ENCODE measurements around the gene PIK3AP1. TPM values are rescaled to one million over a fixed set of nuclear protein-coding genes. Genes with fewer than 3 reads are reported as not detected.

The PIK3AP1 gene
- total and polyA plus RNA-seq, 10 of the 15 experiments (the other 5 are each of a cell fraction or from before 2014, with no cell fraction given), result 26.2 to 306 (median 119) TPM

- in situ Hi-C loops (cut with MboI), result loop anchor here (10.0 kb wide), 1 partner anchor 71 kb away; no protein-coding TSS in a partner anchor
- no peaks in the 10 kb centered on the region for H4K20me1 ChIP-seq (ENCODE audit: control insufficient read depth, insufficient read depth)
- intact Hi-C loops (cut with micrococcal nuclease; ENCODE audit: unreplicated experiment), result loop anchor here (1.0 to 10.0 kb wide), 4 partner anchors 52 to 381 kb away; no protein-coding TSS in a partner anchor
- H2AFZ ChIP-seq (ENCODE audit: control insufficient read depth, low read depth, low read length), result no peak overlapping the region
- peaks cover 44% of the 10 kb centered on the region for H3K4me1 ChIP-seq (ENCODE audit: control insufficient read depth, insufficient read depth, low read length)
- no TSS peak for BruUV-seq (replicated peaks)
- no peak overlapping the region for H3K4me2 ChIP-seq (ENCODE audit: control insufficient read depth, insufficient read depth)
- H3K79me2 ChIP-seq (ENCODE audit: control insufficient read depth, insufficient read depth, low read length), result no peaks in the 10 kb centered on the region; the same call in 1 of the 2 replicates
- H3K9ac ChIP-seq (ENCODE audit: control insufficient read depth, insufficient read depth, low read length), result no peak overlapping the region
- TF ChIP-seq IRF5 (IDR thresholded peaks at IDR 0.05; ENCODE audit: borderline replicate concordance) (no peak), POLR2AphosphoS2 (IDR thresholded peaks at IDR 0.05; ENCODE audit: low read depth, low read length) (no peak), NFYB (IDR thresholded peaks at IDR 0.05; ENCODE audit: insufficient read depth, low read depth, low read length) (no peak), TAF1 (IDR thresholded peaks at IDR 0.05; ENCODE audit: borderline replicate concordance, low read depth, low read length) (no peak)
- no peak for FAIRE-seq
- H3K27me3 ChIP-seq (replicated peaks in 1 of 2; ENCODE audit: control insufficient read depth in 2 of 2, insufficient read depth in 2 of 2, low read length in 1 of 2), result no peaks in the 10 kb centered on the region
- no peak overlapping the region for H3K4me3 ChIP-seq
- peaks cover 32 to 57% of the 10 kb centered on the region in 2 experiments for H3K36me3 ChIP-seq (ENCODE audit: control insufficient read depth in 2 of 2, insufficient read depth in 2 of 2, low read length in 1 of 2)
- ChIA-PET POLR2A (interaction anchor here (1.0 to 1.3 kb wide), 3 partner anchors 30 to 72 kb away, joined by 3 to 5 read pairs (median 4); no protein-coding TSS in a partner anchor), RAD21 (ENCODE audit: unreplicated experiment) (interaction anchor here (0.9 to 7.1 kb wide), 12 partner anchors 20 to 120 kb away, joined by 3 to 60 read pairs (median 8); partner anchors contain the start of gene PIK3AP1), CTCF (interaction anchor here (0.8 to 7.3 kb wide), 18 partner anchors 8 to 186 kb away, joined by 3 to 98 read pairs (median 8); no protein-coding TSS in a partner anchor), SMC1A (ENCODE audit: uncharacterized antibody, unreplicated experiment) (interaction anchor here (1.0 to 7.2 kb wide), 17 partner anchors 11 to 381 kb away, joined by 3 to 95 read pairs (median 7); no protein-coding TSS in a partner anchor)
- DNase-seq (ENCODE audit: low read depth, low spot score), result no peak
- H3K9me3 ChIP-seq (replicated peaks; ENCODE audit: control insufficient read depth, insufficient read depth, low read length), result no peaks in the 10 kb centered on the region
- WGBS (ENCODE audit: insufficient coverage, insufficient replicate concordance, low lambda C conversion rate, missing lambda C conversion rate), result 82% methylated on average over 9 of the region's 9 CpGs
- no peak for ATAC-seq
- H3K27ac ChIP-seq (ENCODE audit: control insufficient read depth, insufficient read depth), result no peak overlapping the region
Observed at GRCh38 chr10:96643920-96644319, 76.4 kb downstream of the PIK3AP1 start.

All from GM12878 (cell line).